Kasumi-1 (cell line): ENCODE data around the gene PACRG.
"Not testable (repeated sequence)": the region's sequence is repeated elsewhere in the genome, so short reads cannot be mapped to it uniquely, and the experiment has no call there.

Source experiments
- DNase-seq, 2 experiments: peaks; one replicate each; lab custom pipeline; 2025; lab: John Stamatoyannopoulos, UW

Gene PACRG

DNA sequence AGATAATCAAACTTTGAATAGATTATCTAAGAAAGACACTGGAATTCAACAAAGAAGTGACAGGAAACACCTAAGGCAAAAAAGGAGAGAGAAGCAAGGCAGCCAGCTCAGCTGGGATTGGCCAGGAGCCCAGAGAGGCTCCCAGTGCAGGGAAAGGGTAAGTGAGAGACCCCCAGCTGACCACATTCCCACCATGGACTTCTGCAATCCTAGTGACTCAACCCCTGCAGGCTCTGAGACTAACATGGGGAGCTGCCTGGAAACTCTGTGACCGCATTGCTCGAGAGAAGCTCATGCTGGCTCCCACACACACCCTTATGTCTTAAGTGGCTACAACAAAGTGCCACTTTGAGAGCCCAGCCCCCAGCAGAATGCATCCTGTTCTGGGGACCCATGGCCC is 215.1 kb downstream of the PACRG start:
- no peak for DNase-seq

- no peak for DNase-seq
Observed at GRCh38 chr6:162943369-162943768, 215.6 kb downstream of the PACRG start.

DNA sequence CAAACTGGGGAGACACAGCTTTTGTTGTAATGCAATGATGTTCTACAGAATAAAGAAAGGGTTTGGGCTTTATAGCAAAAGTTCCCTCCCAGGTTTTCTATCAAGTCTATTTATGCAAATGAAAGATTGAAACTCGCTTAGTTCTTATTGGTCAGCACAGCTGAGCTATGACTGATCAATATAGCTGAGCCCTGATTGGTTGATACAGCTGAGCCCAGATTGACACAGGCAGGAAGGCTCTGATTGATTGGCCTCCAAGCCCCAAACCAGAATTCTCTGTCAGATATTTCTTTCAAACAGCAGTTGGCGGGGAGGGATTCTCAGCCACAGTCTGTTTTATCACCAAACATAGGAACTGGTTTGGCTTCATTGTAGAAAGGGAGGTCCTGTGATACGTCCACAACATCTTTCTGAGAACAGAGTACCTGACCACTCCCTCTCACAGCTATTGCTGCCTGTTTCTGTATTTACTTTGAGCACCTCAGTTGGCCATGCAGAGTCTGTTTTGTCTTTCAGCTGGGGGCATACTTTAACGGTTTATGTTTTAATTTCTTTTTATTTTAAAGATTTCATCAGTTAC is 223.5 kb downstream of the PACRG start:
- no peak for DNase-seq

DNA sequence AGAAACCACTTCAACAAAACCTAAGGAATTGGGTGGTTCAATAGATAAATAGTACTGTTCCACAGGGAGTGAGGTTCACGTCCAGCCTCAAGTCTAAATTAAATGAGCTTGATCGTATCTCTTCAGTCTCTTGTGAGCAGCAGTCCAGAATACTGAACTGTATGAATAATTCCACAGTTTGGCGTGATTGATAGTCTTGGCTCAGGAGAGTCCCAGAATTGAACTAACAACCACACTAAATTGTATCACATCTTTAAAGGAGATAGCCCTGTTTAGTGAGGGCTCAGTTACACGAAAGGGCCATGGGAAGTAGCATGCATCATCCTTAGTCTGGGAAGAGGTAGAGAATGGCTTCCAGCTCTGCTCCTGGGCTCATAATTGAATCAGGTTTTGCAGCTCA is 224.6 kb downstream of the PACRG start:
- no peak for DNase-seq

DNA sequence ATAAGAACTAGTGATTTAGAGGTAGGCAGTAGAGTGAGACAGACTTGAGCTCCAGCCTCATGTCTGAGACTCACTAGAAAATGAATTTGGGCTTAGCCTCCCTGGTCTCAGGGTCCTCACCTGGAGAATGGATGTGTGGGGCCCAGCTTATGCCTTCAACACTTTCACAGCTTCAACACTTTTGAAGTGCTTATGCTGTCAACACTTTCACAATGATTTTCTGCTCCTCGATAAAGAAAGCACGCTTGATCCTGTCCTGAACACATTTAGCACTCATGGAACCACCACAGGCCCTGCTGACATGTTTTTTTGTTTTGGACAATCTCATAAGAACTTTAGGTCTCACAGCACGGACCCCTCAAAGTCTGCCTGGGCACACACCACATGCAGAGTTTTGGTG is 229.3 kb downstream of the PACRG start:
- DNase-seq = no peak

GRCh38 chr6:162960679-162961457 is 233.1 kb downstream of the PACRG start:
- DNase-seq = no peak

DNA sequence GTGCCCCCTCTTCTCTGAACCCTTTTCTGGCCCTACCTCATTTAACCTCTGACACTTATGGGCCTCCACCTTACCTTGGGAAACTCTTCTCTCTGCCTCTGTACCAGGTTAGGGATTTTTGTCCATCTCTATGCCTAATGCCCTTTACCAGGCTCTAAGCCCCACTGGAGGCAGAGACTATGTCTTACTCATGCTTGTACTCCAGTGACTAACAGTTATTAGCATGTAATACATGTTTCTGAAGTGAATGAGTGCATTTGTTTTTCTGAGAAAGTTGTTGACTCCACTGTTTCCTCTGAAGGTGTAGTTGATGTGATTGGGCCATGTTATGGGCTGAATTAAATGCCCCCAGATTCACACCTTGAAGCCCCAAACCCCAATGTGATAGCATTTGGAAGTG is 234.3 kb downstream of the PACRG start:
- no peak for DNase-seq

- DNase-seq = no peak
Observed at GRCh38 chr6:162963861-162964260, 236.1 kb downstream of the PACRG start.

GRCh38 chr6:162964488-162965140 is 236.8 kb downstream of the PACRG start:
- DNase-seq = no peak

- DNase-seq = no peak
Observed at GRCh38 chr6:162965366-162965765, 237.6 kb downstream of the PACRG start.

GRCh38 chr6:162970246-162970645 is 242.5 kb downstream of the PACRG start:
- no peak for DNase-seq

DNA sequence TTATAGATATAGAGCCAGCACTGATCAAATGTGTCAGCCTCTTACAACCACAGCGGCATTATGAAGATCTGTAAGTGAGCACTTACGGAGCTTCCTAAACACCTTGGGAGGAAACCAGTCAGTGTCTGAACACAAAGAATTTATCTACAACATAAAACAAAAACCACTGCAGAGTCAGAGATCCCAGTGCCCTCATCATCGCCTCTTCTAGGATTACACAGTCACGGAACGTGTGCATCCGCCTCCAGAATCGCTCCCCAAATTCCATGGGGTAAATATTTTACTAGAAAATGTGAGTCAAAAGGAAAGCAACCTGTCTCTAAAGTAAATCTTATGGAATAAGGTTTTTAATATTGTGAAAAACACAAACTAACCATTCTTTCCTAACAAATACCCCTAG is 243.6 kb downstream of the PACRG start:
- DNase-seq = no peak

GRCh38 chr6:162973151-162973872 is 245.5 kb downstream of the PACRG start:
- no peak for DNase-seq

DNA sequence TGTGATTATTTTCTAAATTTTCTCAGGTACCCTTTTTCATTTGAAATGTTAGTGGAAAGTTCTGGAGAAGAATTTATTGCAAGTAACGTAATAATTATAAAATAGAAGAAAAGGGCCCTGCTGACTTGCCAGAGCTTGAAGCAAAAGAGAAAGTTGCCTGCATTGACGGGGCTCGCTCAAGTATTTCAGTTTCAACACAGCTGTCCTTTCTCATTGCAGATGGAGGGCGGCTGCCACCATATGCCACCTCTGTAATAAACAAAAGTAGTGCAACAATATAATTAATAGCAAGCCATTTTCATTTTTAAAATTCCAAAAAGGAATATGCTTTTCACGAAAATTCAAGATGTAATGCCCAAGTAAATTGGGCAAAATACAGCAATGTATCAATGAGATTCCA is 246.2 kb downstream of the PACRG start:
- no peak for DNase-seq

DNA sequence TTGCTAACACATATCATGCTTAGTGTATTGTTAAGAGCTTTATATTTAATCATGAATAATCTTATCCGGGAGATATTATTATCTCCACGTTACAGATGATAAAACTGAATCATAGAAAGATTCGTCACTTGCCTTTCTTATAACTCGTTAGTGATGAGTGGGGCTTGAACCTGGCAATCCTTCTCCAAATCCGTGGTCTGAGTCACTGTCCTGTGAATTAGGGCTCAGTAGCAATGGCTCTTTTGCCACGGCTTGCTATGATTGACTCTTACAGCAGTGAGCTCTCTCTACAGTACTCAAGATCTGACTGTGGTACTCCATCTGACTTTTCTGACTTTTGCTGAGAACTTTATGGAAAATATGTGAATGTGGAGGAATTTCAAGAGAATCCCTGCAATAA is 246.9 kb downstream of the PACRG start:
- DNase-seq = no peak

DNA sequence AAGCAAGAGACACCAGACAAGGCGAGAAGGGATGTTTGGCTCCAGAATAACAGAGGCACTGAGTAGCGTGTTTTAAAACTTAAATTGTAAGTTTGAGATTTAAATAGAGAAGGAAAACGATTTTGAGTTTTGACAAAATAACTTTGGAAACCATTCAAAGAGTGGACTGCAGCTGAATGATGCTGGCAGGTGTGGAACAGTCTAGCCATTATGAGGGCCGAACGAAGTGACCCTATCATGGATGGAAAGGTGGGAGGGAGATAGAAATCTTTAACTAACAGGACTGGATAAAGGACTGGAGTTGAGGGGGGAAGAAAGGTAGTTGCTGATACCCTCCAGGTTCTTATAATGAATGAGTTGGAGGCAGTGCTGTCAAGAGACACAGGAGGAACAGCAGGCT is 248.4 kb downstream of the PACRG start:
- DNase-seq = no peak

GRCh38 chr6:162983234-162983633 is 255.5 kb downstream of the PACRG start:
- not testable (repeated sequence) for DNase-seq

- no peak for DNase-seq
Observed at GRCh38 chr6:162998777-162999176, 271.0 kb downstream of the PACRG start.

GRCh38 chr6:162999575-163000285 is 272.0 kb downstream of the PACRG start:
- no peak for DNase-seq

- no peak for DNase-seq
Observed at GRCh38 chr6:163001330-163001729, 273.6 kb downstream of the PACRG start.

- DNase-seq = no peak
Observed at GRCh38 chr6:163008186-163008585, 280.4 kb downstream of the PACRG start.

DNA sequence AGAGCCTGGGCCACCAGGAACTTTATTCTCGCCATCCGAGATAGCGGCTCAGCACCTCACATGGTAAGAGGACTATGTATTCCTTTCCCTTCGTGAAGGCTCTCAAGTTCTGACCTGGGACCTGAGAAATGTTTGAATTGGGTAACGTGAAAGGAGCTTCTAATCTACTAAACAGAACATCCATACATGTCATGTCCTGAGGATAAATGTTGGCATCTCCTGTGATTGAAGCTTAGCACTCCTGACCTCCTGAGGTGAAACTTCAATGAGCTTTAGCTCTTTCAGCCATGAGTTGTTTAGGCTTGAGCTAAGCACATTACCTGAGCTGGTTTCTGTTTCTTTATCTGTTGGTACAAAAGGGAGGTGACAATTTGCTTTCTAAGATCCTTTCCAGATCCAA is 280.9 kb downstream of the PACRG start:
- DNase-seq = no peak
